SJCRH30 (cell line): Measurements from ENCODE around the gene PITRM1. TPM values are rescaled to one million over a fixed set of nuclear protein-coding genes. Genes with fewer than 3 reads are reported as not detected.

Source experiments
- DNase-seq, 2 experiments: peaks; one replicate each; pipeline ENCODE4 v3.0.0-alpha.2; 2015 to 2020
- H3K27ac ChIP-seq: fragments of 250-450 bp; sonication (Bioruptor Pico); 2 replicates; pipeline ENCODE4 v1.5.1; 2020; ENCODE audit warnings: mild to moderate bottlenecking, moderate library complexity
- H3K27me3 ChIP-seq: fragments of 250-450 bp; sonication (Bioruptor Pico); 2 replicates; pipeline ENCODE4 v1.5.1; 2020; ENCODE audit warnings: mild to moderate bottlenecking, moderate library complexity
- H3K36me3 ChIP-seq: fragments of 250-450 bp; sonication (Bioruptor Pico); 2 replicates; pipeline ENCODE4 v1.5.1; 2020; ENCODE audit warnings: mild to moderate bottlenecking, moderate library complexity
- H3K4me1 ChIP-seq: fragments of 250-450 bp; sonication (Bioruptor Pico); 2 replicates; pipeline ENCODE4 v1.5.1; 2020; ENCODE audit warnings: mild to moderate bottlenecking, moderate library complexity
- H3K4me3 ChIP-seq: fragments of 250-450 bp; sonication (Bioruptor Pico); 2 replicates; pipeline ENCODE4 v1.5.1; 2020; ENCODE audit warnings: mild to moderate bottlenecking, moderate library complexity
- H3K9me3 ChIP-seq: fragments of 250-450 bp; sonication (Bioruptor Pico); replicated peaks from 2 replicates; pipeline ENCODE4 v1.5.1; 2020; ENCODE audit warnings: mild to moderate bottlenecking, moderate library complexity
- total RNA-seq: library from RNA; depleted of rRNA; stranded (reverse); fragments of >200 nt; shearing (Covaris generic); gene quantifications from 2 replicates; pipeline ENCODE4 v1.2.3, GENCODE V29; 2014

PITRM1 gene
- total RNA-seq, 1 experiment from 2014 or later, result 51.4 TPM

- no peaks in the 10 kb centered on the region for H3K4me1 ChIP-seq
- H3K27me3 ChIP-seq, result no peaks in the 10 kb centered on the region
- DNase-seq, result no peak
- H3K36me3 ChIP-seq, result no peaks in the 10 kb centered on the region; the same call in 1 of the 2 replicates
- no peaks in the 10 kb centered on the region for H3K9me3 ChIP-seq
- H3K27ac ChIP-seq, result no peak overlapping the region
- H3K4me3 ChIP-seq, result no peak overlapping the region
Measured at GRCh38 chr10:3143791-3144434, 28.7 kb downstream of the PITRM1 start.

- Histone ChIP-seq H3K9me3 (no peaks in the 10 kb centered on the region), H3K27ac (no peak overlapping the region), H3K4me1 (no peaks in the 10 kb centered on the region), H3K27me3 (no peaks in the 10 kb centered on the region), H3K36me3 (no peaks in the 10 kb centered on the region; the same call in 1 of the 2 replicates), H3K4me3 (no peak overlapping the region)
- DNase-seq, result no peak
Measured at GRCh38 chr10:3143366-3143765, 29.2 kb downstream of the PITRM1 start.

- Histone ChIP-seq H3K4me1 (no peaks in the 10 kb centered on the region), H3K27me3 (no peaks in the 10 kb centered on the region), H3K9me3 (no peaks in the 10 kb centered on the region), H3K36me3 (no peaks in the 10 kb centered on the region; the same call in 1 of the 2 replicates), H3K4me3 (no peak overlapping the region), H3K27ac (no peak overlapping the region)
- DNase-seq, result no peak
Measured at GRCh38 chr10:3142146-3142875, 30.3 kb downstream of the PITRM1 start.

- no peaks in the 10 kb centered on the region for H3K9me3 ChIP-seq
- DNase-seq, result no peak
- H3K36me3 ChIP-seq, result no peaks in the 10 kb centered on the region; the same call in none of the 2 replicates
- H3K27me3 ChIP-seq, result no peaks in the 10 kb centered on the region
- no peak overlapping the region for H3K4me3 ChIP-seq
- no peaks in the 10 kb centered on the region for H3K4me1 ChIP-seq
- H3K27ac ChIP-seq, result no peak overlapping the region
Measured at GRCh38 chr10:3141351-3142005, 31.1 kb downstream of the PITRM1 start.

- Histone ChIP-seq H3K4me1 (no peaks in the 10 kb centered on the region), H3K9me3 (no peaks in the 10 kb centered on the region), H3K4me3 (no peak overlapping the region), H3K27ac (no peak overlapping the region), H3K27me3 (no peaks in the 10 kb centered on the region), H3K36me3 (peaks cover 6% of the 10 kb centered on the region)
- no peak for DNase-seq
Measured at GRCh38 chr10:3140280-3140679, 32.3 kb downstream of the PITRM1 start.

GRCh38 chr10:3139216-3139910 is 33.2 kb downstream of the PITRM1 start:
- Histone ChIP-seq H3K4me1 (no peaks in the 10 kb centered on the region), H3K27me3 (no peaks in the 10 kb centered on the region), H3K36me3 (peaks cover 6% of the 10 kb centered on the region), H3K27ac (no peak overlapping the region), H3K9me3 (no peaks in the 10 kb centered on the region), H3K4me3 (no peak overlapping the region)
- no peak for DNase-seq

GRCh38 chr10:3137958-3138726 is 34.4 kb downstream of the PITRM1 start:
- H3K9me3 ChIP-seq, result no peaks in the 10 kb centered on the region
- no peaks in the 10 kb centered on the region for H3K27me3 ChIP-seq
- no peak overlapping the region for H3K4me3 ChIP-seq
- no peaks in the 10 kb centered on the region for H3K4me1 ChIP-seq
- no peak for DNase-seq
- H3K27ac ChIP-seq, result no peak overlapping the region
- peaks cover 10% of the 10 kb centered on the region for H3K36me3 ChIP-seq

- H3K4me3 ChIP-seq, result no peak overlapping the region
- DNase-seq, result peak; percentile 34 to 39
- no peaks in the 10 kb centered on the region for H3K4me1 ChIP-seq
- no peaks in the 10 kb centered on the region for H3K9me3 ChIP-seq
- peaks cover 10% of the 10 kb centered on the region for H3K36me3 ChIP-seq
- no peak overlapping the region for H3K27ac ChIP-seq
- no peaks in the 10 kb centered on the region for H3K27me3 ChIP-seq
Measured at GRCh38 chr10:3136763-3137611, 35.6 kb downstream of the PITRM1 start.

- H3K4me1 ChIP-seq, result no peaks in the 10 kb centered on the region
- no peak overlapping the region for H3K4me3 ChIP-seq
- peaks cover 10% of the 10 kb centered on the region for H3K36me3 ChIP-seq
- no peak for DNase-seq
- H3K27me3 ChIP-seq, result no peaks in the 10 kb centered on the region
- no peaks in the 10 kb centered on the region for H3K9me3 ChIP-seq
- no peak overlapping the region for H3K27ac ChIP-seq
Measured at GRCh38 chr10:3136336-3136735, 36.2 kb downstream of the PITRM1 start.

- Histone ChIP-seq H3K4me3 (no peak overlapping the region), H3K27me3 (no peaks in the 10 kb centered on the region), H3K27ac (no peak overlapping the region), H3K4me1 (no peaks in the 10 kb centered on the region), H3K36me3 (peaks cover 10% of the 10 kb centered on the region), H3K9me3 (no peaks in the 10 kb centered on the region)
- DNase-seq, result no peak
Measured at GRCh38 chr10:3135006-3135405, 37.6 kb downstream of the PITRM1 start.

- Histone ChIP-seq H3K4me1 (no peaks in the 10 kb centered on the region), H3K36me3 (peaks cover 10% of the 10 kb centered on the region), H3K4me3 (no peak overlapping the region), H3K9me3 (no peaks in the 10 kb centered on the region), H3K27me3 (no peaks in the 10 kb centered on the region), H3K27ac (no peak overlapping the region)
- DNase-seq, result no peak
Measured at GRCh38 chr10:3133948-3134347, 38.6 kb downstream of the PITRM1 start.

GRCh38 chr10:3132036-3133025 is 40.3 kb downstream of the PITRM1 start:
- H3K4me3 ChIP-seq, result no peak overlapping the region
- peaks cover 10% of the 10 kb centered on the region for H3K36me3 ChIP-seq
- no peaks in the 10 kb centered on the region for H3K27me3 ChIP-seq
- no peaks in the 10 kb centered on the region for H3K9me3 ChIP-seq
- H3K27ac ChIP-seq, result no peak overlapping the region
- no peak for DNase-seq
- 0 out of 2 replicates have a peak, but pooled peaks cover 2% of the 10 kb centered on the region for H3K4me1 ChIP-seq
